Mesenchymal stem cell (in vitro differentiated cells and primary cell): ENCODE measurements around the gene ACOT7.
A peak's percentile ranks its signal among the peaks of the same experiment; 100 is the strongest.

Experiments used
- DNase-seq: peaks from one replicate; pipeline ENCODE4 v3.0.0-alpha.2; 2013
- H2AFZ ChIP-seq: one replicate; pipeline ENCODE4 v1.6.1; 2013; ENCODE audit warnings: low read depth, mild to moderate bottlenecking, control low read depth, inconsistent platforms, low read length, moderate library complexity
- H2AK5ac ChIP-seq: 2 replicates; pipeline ENCODE4 v1.6.1; 2013; ENCODE audit warnings: low read length, moderate library complexity, mild to moderate bottlenecking, inconsistent platforms; ENCODE audit not compliant: severe bottlenecking
- H2BK120ac ChIP-seq: one replicate; pipeline ENCODE4 v1.6.1; 2013; ENCODE audit warnings: low read depth, mild to moderate bottlenecking, inconsistent platforms, low read length, moderate library complexity
- H2BK12ac ChIP-seq, 2 experiments: one replicate each; pipeline ENCODE4 v1.6.1; 2013; ENCODE audit warnings: inconsistent platforms in 2 of 2, low read length in 2 of 2, mild to moderate bottlenecking in 2 of 2, moderate library complexity in 2 of 2, control low read depth in 1 of 2
- H2BK15ac ChIP-seq: one replicate; pipeline ENCODE4 v1.6.1; 2013; ENCODE audit warnings: mild to moderate bottlenecking, low read depth, inconsistent platforms; ENCODE audit not compliant: poor library complexity, severe bottlenecking
- H2BK5ac ChIP-seq: 2 replicates; pipeline ENCODE4 v1.6.1; 2013; ENCODE audit warnings: low read depth, mild to moderate bottlenecking, low read length, control low read depth, inconsistent platforms; ENCODE audit not compliant: poor library complexity, severe bottlenecking
- H3K14ac ChIP-seq, 2 experiments: one replicate each; pipeline ENCODE4 v1.6.1; 2013; ENCODE audit warnings: inconsistent platforms in 2 of 2, low read length in 2 of 2, control low read depth in 1 of 2, mild to moderate bottlenecking in 1 of 2, moderate library complexity in 1 of 2
- H3K18ac ChIP-seq, 2 experiments: one replicate each; pipeline ENCODE4 v1.6.1; 2013; ENCODE audit warnings: inconsistent platforms in 2 of 2, low read length in 2 of 2, control low read depth in 1 of 2, low read depth in 1 of 2, mild to moderate bottlenecking in 1 of 2
- H3K23ac ChIP-seq, 2 experiments: one replicate each; pipeline ENCODE4 v1.6.1; 2013; ENCODE audit warnings: inconsistent platforms in 2 of 2, low read length in 2 of 2, mild to moderate bottlenecking in 2 of 2, moderate library complexity in 2 of 2, control low read depth in 1 of 2
- H3K27ac ChIP-seq: 2 replicates; pipeline ENCODE4 v1.5.1; 2013; ENCODE audit warnings: mild to moderate bottlenecking, moderate library complexity, low read length, control low read depth, inconsistent platforms; ENCODE audit not compliant: poor library complexity, severe bottlenecking
- H3K27me3 ChIP-seq, 2 experiments: 2 replicates each; pipeline versions ENCODE4 v1.6.1 to v1.7.0; 2013; ENCODE audit warnings: low read length in 2 of 2, mild to moderate bottlenecking in 2 of 2, moderate library complexity in 2 of 2, control low read depth in 1 of 2, inconsistent platforms in 1 of 2; ENCODE audit not compliant: control insufficient read depth in 1 of 2, insufficient read depth in 1 of 2
- H3K36me3 ChIP-seq, 2 experiments: 2 replicates each; pipeline versions ENCODE4 v1.6.1 to v1.7.0; 2013; ENCODE audit warnings: low read length in 2 of 2, control low read depth in 1 of 2, inconsistent platforms in 1 of 2, low read depth in 1 of 2, mild to moderate bottlenecking in 1 of 2; ENCODE audit not compliant: insufficient read depth in 2 of 2, control insufficient read depth in 1 of 2
- H3K4ac ChIP-seq, 2 experiments: one replicate each; pipeline ENCODE4 v1.6.1; 2013; ENCODE audit warnings: inconsistent platforms in 2 of 2, low read length in 2 of 2, mild to moderate bottlenecking in 2 of 2, moderate library complexity in 2 of 2, control low read depth in 1 of 2, low read depth in 1 of 2
- H3K4me1 ChIP-seq: 2 replicates; pipeline ENCODE4 v1.6.1; 2013; ENCODE audit warnings: low read depth, low read length, control low read depth; ENCODE audit not compliant: control insufficient read depth, insufficient read depth
- H3K4me2 ChIP-seq: 2 replicates; pipeline ENCODE4 v1.6.1; 2013; ENCODE audit warnings: low read length, mild to moderate bottlenecking, inconsistent platforms; ENCODE audit not compliant: poor library complexity, severe bottlenecking
- H3K4me3 ChIP-seq, 2 experiments: 2 replicates each; pipeline versions ENCODE4 v1.5.1 to v1.7.0; 2013; ENCODE audit warnings: low read length in 2 of 2, mild to moderate bottlenecking in 2 of 2, control low read depth in 1 of 2, low read depth in 1 of 2; ENCODE audit not compliant: insufficient read depth in 1 of 2
- H3K79me1 ChIP-seq: replicated peaks from 2 replicates; pipeline ENCODE4 v1.6.1; 2013; ENCODE audit warnings: mild to moderate bottlenecking, control low read depth, low read length, inconsistent platforms; ENCODE audit not compliant: poor library complexity, severe bottlenecking
- H3K9ac ChIP-seq: 2 replicates; pipeline ENCODE4 v1.7.0; 2013; ENCODE audit warnings: mild to moderate bottlenecking, low read length, moderate library complexity
- H3K9me3 ChIP-seq: 2 replicates; pipeline ENCODE4 v1.7.0; 2013; ENCODE audit warnings: mild to moderate bottlenecking, low read length; ENCODE audit not compliant: control insufficient read depth
- H4K8ac ChIP-seq: one replicate; pipeline ENCODE4 v1.6.1; 2013; ENCODE audit warnings: inconsistent platforms, mild to moderate bottlenecking, low read length, moderate library complexity
- H4K91ac ChIP-seq: one replicate; pipeline ENCODE4 v1.6.1; 2013; ENCODE audit warnings: mild to moderate bottlenecking, low read length, inconsistent platforms
- WGBS: methylation state at CpG from one replicate; pipeline ENCODE4 v1.1.7; 2013; ENCODE audit warnings: mixed read lengths; 5-methylcytosine and 5-hydroxymethylcytosine counted together

Gene ACOT7

DNA sequence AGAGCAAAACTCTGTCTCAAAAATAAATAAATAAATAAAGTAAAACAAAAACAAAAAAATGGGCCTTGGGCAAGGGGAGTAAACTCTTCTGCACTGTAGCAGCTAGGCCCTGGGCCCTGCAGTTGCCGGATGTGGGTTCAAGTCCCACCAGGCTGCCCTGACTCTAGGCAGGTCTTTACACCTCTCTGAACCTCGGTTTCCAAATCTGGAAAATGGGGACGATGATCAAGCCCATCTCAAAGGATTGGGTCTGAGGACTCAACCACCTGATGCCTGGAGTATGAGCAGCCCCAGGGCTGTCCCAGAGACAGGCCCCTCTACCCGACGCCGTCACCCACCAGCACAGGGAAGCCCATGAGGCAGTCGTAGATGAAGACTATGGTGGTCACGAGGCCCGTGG lies 140.2 kb downstream of the ACOT7 start:
- Histone ChIP-seq H3K9ac (no peak overlapping the region), H2AK5ac (no peak overlapping the region), H3K4me2 (no peak overlapping the region), H3K27ac (no peak overlapping the region), H3K4ac (no peak overlapping the region), H2BK12ac (no peak overlapping the region), H2BK15ac (no peak overlapping the region), H2BK120ac (no peak overlapping the region), H3K79me1 (no peaks in the 10 kb centered on the region), H2BK5ac (no peak overlapping the region), H2AFZ (no peak overlapping the region), H3K36me3 (peaks cover 0 to 16% of the 10 kb centered on the region in 2 experiments), H3K14ac (no peak overlapping the region), H3K9me3 (no peaks in the 10 kb centered on the region), H3K23ac (no peak overlapping the region), H3K4me1 (peaks cover 14% of the 10 kb centered on the region), H4K8ac (no peak overlapping the region), H3K18ac (no peak overlapping the region), H4K91ac (no peak overlapping the region), H3K4me3 (no peak overlapping the region), H3K27me3 (peaks cover 28 to 37% of the 10 kb centered on the region in 2 experiments)
- no peak for DNase-seq
- WGBS: 94% methylated on average over 9 of the region's 9 CpGs

DNA sequence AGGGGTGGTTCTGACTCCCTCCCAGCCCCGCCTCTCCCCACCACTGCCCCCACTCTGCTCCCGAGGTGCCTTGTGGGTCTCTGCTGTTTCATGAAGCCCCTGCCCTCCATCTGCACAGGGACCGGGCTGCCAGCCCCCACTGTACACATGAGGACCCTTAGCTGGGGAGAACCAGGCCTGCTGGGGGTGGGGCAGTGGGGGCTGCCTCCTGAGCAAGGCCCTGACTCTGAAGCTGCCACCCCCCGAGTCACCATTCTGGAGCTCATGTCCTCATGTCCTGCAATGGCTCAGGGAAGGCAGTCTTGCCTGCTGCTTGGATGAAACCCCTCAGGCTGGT lies 141.2 kb downstream of the ACOT7 start:
- H3K9me3 ChIP-seq: no peaks in the 10 kb centered on the region
- no peak overlapping the region for H3K23ac ChIP-seq
- H2BK12ac ChIP-seq: no peak overlapping the region
- H3K4ac ChIP-seq: no peak overlapping the region
- no peak overlapping the region for H3K27ac ChIP-seq
- no peak overlapping the region for H2BK15ac ChIP-seq
- H2BK120ac ChIP-seq: no peak overlapping the region
- peaks cover 14% of the 10 kb centered on the region for H3K4me1 ChIP-seq
- no peak overlapping the region for H2AFZ ChIP-seq
- no peak overlapping the region for H3K9ac ChIP-seq
- H2AK5ac ChIP-seq: no peak overlapping the region
- H2BK5ac ChIP-seq: no peak overlapping the region
- no peak for DNase-seq
- H3K79me1 ChIP-seq: no peaks in the 10 kb centered on the region
- H4K8ac ChIP-seq: no peak overlapping the region
- H4K91ac ChIP-seq: no peak overlapping the region
- no peak overlapping the region for H3K4me2 ChIP-seq
- H3K27me3 ChIP-seq: peaks cover 39 to 47% of the 10 kb centered on the region in 2 experiments
- WGBS: 96% methylated on average over 4 of the region's 4 CpGs
- no peak overlapping the region for H3K4me3 ChIP-seq
- no peak overlapping the region for H3K18ac ChIP-seq
- peaks cover 0 to 16% of the 10 kb centered on the region in 2 experiments for H3K36me3 ChIP-seq
- H3K14ac ChIP-seq: no peak overlapping the region

DNA sequence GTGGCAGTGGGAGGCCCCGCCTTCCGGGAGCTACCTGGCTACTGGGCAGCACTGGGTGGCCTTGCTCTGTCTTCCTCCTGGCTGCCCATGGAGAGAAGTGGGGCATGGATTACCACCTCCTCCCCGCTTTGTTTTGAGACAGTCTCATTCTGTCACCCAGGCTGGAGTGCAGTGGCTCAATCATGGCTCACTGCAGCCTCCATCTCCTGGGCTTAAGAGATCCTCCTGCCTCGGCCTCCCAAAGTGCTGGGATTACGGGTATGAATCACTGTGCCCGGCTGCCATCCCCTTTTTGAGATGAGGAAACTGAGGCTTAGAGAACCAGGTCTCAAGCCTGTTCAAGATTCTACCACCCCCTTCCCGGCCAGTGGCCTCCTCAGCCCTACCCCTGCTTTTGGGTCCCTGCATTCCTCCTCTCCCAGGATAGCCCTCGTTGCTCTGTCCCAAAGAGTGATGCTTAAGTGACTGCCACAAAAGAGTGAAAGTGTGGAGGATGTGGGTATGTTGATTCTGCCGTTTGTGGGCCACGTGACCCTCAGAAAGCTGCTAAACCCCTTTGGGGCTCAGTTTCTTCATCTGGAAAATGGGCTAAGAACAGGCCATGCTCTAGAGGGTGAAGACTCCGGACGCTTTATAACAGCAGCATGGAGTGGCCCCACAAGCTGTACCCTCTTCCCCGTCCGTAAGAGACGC lies 141.7 kb downstream of the ACOT7 start:
- Histone ChIP-seq H4K91ac (no peak overlapping the region), H3K23ac (no peak overlapping the region), H3K27me3 (peaks cover 44 to 52% of the 10 kb centered on the region in 2 experiments), H2AK5ac (no peak overlapping the region), H3K79me1 (no peaks in the 10 kb centered on the region), H2BK15ac (no peak overlapping the region), H3K36me3 (peaks cover 0 to 16% of the 10 kb centered on the region in 2 experiments), H2AFZ (no peak overlapping the region), H3K9ac (no peak overlapping the region), H3K14ac (no peak overlapping the region), H3K4me2 (no peak overlapping the region), H2BK5ac (no peak overlapping the region), H3K18ac (no peak overlapping the region), H3K9me3 (no peaks in the 10 kb centered on the region), H3K27ac (no peak overlapping the region), H2BK12ac (no peak overlapping the region), H4K8ac (no peak overlapping the region), H3K4ac (no peak overlapping the region), H2BK120ac (no peak overlapping the region), H3K4me3 (no peak overlapping the region), H3K4me1 (peaks cover 16% of the 10 kb centered on the region)
- DNase-seq: no peak
- WGBS: 78% methylated on average over 15 of the region's 15 CpGs

DNA sequence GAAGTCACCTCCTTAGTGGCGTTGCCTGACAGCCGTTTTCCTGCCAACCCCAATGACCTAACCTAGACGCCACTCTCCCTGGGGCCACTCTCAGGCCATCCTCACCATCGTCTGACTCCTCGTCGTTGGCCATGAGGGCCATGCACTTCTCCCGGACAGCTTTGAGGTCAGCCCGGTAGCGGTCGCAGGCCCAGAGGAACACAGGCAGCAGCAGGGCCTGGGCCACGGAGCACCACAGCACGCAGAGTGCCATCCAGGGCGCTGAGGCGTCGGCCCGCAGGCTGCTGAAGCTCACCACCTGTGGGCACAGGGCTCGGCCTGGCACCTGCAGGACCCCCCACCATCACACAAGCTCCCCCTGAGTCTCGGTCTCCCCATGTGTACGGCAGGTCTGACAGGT lies 142.3 kb downstream of the ACOT7 start:
- no peak overlapping the region for H2BK120ac ChIP-seq
- H3K4me3 ChIP-seq: peak overlapping the region in 1 of 2 experiments; percentile 31
- H3K79me1 ChIP-seq: no peaks in the 10 kb centered on the region
- no peak overlapping the region for H3K4me2 ChIP-seq
- peak overlapping the region in 1 of 2 experiments; percentile 63 for H3K23ac ChIP-seq
- peaks cover 18% of the 10 kb centered on the region for H3K4me1 ChIP-seq
- H2AK5ac ChIP-seq: no peak overlapping the region
- peaks cover 49 to 57% of the 10 kb centered on the region in 2 experiments for H3K27me3 ChIP-seq
- H2AFZ ChIP-seq: no peak overlapping the region
- no peak overlapping the region for H2BK5ac ChIP-seq
- H3K14ac ChIP-seq: no peak overlapping the region
- H3K9ac ChIP-seq: no peak overlapping the region
- no peak overlapping the region for H3K27ac ChIP-seq
- H2BK15ac ChIP-seq: no peak overlapping the region
- DNase-seq: no peak
- WGBS: 82% methylated on average over 11 of the region's 19 CpGs
- H2BK12ac ChIP-seq: no peak overlapping the region
- no peak overlapping the region for H3K18ac ChIP-seq
- no peak overlapping the region for H3K4ac ChIP-seq
- peak overlapping the region; percentile 13 for H4K8ac ChIP-seq
- peak overlapping the region; percentile 18 for H4K91ac ChIP-seq
- H3K9me3 ChIP-seq: no peaks in the 10 kb centered on the region
- peaks cover 0 to 16% of the 10 kb centered on the region in 2 experiments for H3K36me3 ChIP-seq
